ENCODE data around the gene RPH3AL.

DNA sequence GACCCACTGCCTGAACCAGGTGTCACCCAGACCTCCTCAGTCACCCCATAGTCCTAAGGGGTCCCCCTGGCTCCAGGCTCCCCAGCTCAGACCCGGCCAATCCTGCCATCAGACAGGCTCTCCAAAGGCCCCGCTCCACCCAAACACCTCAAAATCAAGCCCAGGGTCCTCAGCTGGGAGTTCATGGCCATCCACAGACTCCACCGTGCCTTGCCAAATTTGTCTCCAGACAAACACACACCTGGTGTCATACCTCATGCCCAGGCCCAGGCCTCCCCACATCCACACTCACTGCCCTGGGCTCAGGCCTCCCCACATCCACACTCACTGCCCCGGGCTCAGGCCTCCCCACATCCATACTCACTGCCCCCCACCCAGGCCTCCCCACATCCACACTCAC lies 12.5 kb downstream of the RPH3AL start:
- TF ChIP-seq YY1 (IDR thresholded peaks at IDR 0.05; ENCODE audit: low read depth) (no peak), RAD21 (IDR thresholded peaks at IDR 0.05; ENCODE audit: low read depth) (no peak), FOXM1 (IDR thresholded peaks at IDR 0.05; ENCODE audit: borderline replicate concordance, low read depth) (no peak), TAF1 (IDR thresholded peaks at IDR 0.05; ENCODE audit: low read depth) (no peak), EP300 (IDR thresholded peaks at IDR 0.05; ENCODE audit: borderline replicate concordance) (no peak), TEAD4 (IDR thresholded peaks at IDR 0.05) (no peak), EGR1 (IDR thresholded peaks at IDR 0.05) (no peak), NFIC (IDR thresholded peaks at IDR 0.05) (no peak), ZBTB7A (IDR thresholded peaks at IDR 0.05; ENCODE audit: low read depth) (no peak), TCF12 (IDR thresholded peaks at IDR 0.05; ENCODE audit: low read depth) (no peak), CEBPB (IDR thresholded peaks at IDR 0.05) (no peak)
- TF ChIP-seq, protein P1, sequence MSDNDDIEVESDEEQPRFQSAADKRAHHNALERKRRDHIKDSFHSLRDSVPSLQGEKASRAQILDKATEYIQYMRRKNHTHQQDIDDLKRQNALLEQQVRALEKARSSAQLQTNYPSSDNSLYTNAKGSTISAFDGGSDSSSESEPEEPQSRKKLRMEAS (IDR thresholded peaks at IDR 0.05) = no peak
- TF ChIP-seq, protein P2, sequence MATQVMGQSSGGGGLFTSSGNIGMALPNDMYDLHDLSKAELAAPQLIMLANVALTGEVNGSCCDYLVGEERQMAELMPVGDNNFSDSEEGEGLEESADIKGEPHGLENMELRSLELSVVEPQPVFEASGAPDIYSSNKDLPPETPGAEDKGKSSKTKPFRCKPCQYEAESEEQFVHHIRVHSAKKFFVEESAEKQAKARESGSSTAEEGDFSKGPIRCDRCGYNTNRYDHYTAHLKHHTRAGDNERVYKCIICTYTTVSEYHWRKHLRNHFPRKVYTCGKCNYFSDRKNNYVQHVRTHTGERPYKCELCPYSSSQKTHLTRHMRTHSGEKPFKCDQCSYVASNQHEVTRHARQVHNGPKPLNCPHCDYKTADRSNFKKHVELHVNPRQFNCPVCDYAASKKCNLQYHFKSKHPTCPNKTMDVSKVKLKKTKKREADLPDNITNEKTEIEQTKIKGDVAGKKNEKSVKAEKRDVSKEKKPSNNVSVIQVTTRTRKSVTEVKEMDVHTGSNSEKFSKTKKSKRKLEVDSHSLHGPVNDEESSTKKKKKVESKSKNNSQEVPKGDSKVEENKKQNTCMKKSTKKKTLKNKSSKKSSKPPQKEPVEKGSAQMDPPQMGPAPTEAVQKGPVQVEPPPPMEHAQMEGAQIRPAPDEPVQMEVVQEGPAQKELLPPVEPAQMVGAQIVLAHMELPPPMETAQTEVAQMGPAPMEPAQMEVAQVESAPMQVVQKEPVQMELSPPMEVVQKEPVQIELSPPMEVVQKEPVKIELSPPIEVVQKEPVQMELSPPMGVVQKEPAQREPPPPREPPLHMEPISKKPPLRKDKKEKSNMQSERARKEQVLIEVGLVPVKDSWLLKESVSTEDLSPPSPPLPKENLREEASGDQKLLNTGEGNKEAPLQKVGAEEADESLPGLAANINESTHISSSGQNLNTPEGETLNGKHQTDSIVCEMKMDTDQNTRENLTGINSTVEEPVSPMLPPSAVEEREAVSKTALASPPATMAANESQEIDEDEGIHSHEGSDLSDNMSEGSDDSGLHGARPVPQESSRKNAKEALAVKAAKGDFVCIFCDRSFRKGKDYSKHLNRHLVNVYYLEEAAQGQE (IDR thresholded peaks at IDR 0.05; ENCODE audit: low read depth) = no peak
- TF ChIP-seq, protein P3, sequence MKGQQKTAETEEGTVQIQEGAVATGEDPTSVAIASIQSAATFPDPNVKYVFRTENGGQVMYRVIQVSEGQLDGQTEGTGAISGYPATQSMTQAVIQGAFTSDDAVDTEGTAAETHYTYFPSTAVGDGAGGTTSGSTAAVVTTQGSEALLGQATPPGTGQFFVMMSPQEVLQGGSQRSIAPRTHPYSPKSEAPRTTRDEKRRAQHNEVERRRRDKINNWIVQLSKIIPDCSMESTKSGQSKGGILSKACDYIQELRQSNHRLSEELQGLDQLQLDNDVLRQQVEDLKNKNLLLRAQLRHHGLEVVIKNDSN (IDR thresholded peaks at IDR 0.05) = no peak

Measured in Ishikawa (cell line).